HCT116 (cell line): ENCODE results near the gene STAC2.

Source experiments
- ELF1 ChIP-seq: IDR thresholded peaks from 2 replicates; pipeline ENCODE4 v1.6.1; 2012; ENCODE audit warnings: low read depth, borderline replicate concordance
- POLR2A ChIP-seq: IDR thresholded peaks from 2 replicates; pipeline ENCODE4 v1.7.0; 2011; ENCODE audit warnings: borderline replicate concordance; ENCODE audit not compliant: insufficient read depth, insufficient read length; ENCODE audit errors: extremely low read depth
- TF ChIP-seq, protein P1 (sequence below), 3 experiments: fragments of 200-600 bp in 1 of 3; sonication (generic) in 1 of 3; IDR thresholded peaks in 2 of 3; conservative IDR thresholded peaks in 1 of 3; 2 replicates each; pipeline ENCODE4 v1.5.1; 2012 to 2017; ENCODE audit warnings: low read depth in 2 of 3, low read length in 2 of 3, antibody characterized with exemption in 1 of 3, borderline replicate concordance in 1 of 3, control low read depth in 1 of 3, mild to moderate bottlenecking in 1 of 3, mixed read lengths in 1 of 3, mixed run types in 1 of 3, moderate library complexity in 1 of 3; ENCODE audit not compliant: insufficient read depth in 1 of 3

DNA sequence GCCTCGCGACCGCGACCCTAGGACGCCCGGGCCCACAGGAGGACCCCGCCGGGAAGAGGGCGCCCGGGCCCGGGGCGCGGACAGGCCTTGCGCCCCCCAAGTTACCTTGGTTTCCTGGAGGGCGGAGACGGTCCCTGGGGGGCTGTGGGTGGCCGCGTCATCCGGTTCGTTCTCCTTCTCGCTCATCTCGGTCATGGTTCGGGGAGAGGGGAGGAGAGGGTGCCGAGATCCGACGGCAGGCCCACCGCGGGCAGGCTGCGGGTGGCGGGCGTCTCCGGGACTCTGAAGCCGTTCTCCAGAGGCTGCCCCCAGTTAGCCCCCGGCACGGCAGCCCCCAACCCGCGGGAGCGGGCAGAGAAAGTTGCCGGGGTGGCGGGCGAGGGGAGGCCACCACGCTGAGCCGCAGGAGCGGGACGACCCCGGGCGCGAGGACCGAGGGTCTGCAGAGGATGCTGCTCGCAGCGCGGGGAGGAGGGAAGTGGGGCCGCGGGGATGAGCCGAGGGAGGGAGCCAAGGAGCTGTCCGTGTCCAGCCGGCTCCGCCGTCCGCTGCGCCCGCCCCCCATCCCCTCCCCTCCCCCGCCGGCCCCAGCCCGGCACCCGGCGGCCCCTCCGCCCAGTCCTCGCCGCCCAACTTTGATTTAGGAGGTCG is at the start of gene STAC2:
- TF ChIP-seq, protein P1, sequence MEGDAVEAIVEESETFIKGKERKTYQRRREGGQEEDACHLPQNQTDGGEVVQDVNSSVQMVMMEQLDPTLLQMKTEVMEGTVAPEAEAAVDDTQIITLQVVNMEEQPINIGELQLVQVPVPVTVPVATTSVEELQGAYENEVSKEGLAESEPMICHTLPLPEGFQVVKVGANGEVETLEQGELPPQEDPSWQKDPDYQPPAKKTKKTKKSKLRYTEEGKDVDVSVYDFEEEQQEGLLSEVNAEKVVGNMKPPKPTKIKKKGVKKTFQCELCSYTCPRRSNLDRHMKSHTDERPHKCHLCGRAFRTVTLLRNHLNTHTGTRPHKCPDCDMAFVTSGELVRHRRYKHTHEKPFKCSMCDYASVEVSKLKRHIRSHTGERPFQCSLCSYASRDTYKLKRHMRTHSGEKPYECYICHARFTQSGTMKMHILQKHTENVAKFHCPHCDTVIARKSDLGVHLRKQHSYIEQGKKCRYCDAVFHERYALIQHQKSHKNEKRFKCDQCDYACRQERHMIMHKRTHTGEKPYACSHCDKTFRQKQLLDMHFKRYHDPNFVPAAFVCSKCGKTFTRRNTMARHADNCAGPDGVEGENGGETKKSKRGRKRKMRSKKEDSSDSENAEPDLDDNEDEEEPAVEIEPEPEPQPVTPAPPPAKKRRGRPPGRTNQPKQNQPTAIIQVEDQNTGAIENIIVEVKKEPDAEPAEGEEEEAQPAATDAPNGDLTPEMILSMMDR (IDR thresholded peaks at IDR 0.05 in 2 of 3, conservative IDR thresholded peaks at IDR 0.05 in 1 of 3; ENCODE audit: borderline replicate concordance in 1 of 3, insufficient read depth in 1 of 3, low read depth in 2 of 3, low read length in 2 of 3): no peak
- TF ChIP-seq ELF1 (no peak), POLR2A (no peak)
